ENCODE results near the gene GNLY. TPM values are rescaled to one million over a fixed set of nuclear protein-coding genes. Genes with fewer than 3 reads are reported as not detected.

Gene GNLY
- polyA plus RNA-seq, 1 of the 3 experiments (the other 2 are of a cell fraction) = not detected

DNA sequence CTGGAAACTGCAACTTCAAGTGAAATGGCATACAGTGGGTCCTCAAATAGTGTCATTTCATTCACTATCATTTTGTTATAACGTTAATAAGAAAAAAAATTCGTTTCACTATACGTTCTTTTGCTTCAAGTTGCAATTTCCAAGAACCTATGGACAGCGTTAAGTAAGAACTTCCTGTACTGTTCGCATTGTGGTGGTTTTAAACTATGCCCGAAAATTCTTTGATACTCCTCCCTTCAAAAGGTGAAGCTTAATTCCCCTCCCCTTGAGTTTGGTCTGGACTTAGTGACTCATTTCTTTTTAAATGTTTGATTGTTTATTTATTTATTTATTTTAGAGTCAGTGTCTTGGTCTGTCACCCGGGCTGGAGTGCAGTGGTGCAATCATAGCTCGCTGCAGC is 20.7 kb downstream of the GNLY start:
- H3K36me3 ChIP-seq (replicated peaks in 1 of 2; ENCODE audit: control insufficient read depth in 1 of 2, insufficient read depth in 2 of 2, low read length in 1 of 2) = no peaks in the 10 kb centered on the region
- H3K9ac ChIP-seq = no peak overlapping the region
- peaks cover 9% of the 10 kb centered on the region for H3F3A ChIP-seq (replicated peaks; ENCODE audit: insufficient read depth)
- DNase-seq = no peak
- H2AFZ ChIP-seq (ENCODE audit: low read depth) = no peak overlapping the region
- H3K4me2 ChIP-seq = no peak overlapping the region
- H3K79me2 ChIP-seq (ENCODE audit: insufficient read depth) = no peaks in the 10 kb centered on the region
- no peak overlapping the region for H3K4me3 ChIP-seq (ENCODE audit: low read depth in 2 of 2, low read length in 1 of 2)
- peaks cover 12 to 30% of the 10 kb centered on the region in 2 experiments; a peak in 3 of 4 replicates for H3K4me1 ChIP-seq (ENCODE audit: control insufficient read depth in 1 of 2, insufficient read depth in 2 of 2, low read depth in 1 of 2, low read length in 1 of 2)
- TF ChIP-seq EZH2phosphoT487 (IDR thresholded peaks at IDR 0.05; ENCODE audit: borderline replicate concordance, low read depth) = no peak
- no peak for TF ChIP-seq GABPA (IDR thresholded peaks at IDR 0.05; ENCODE audit: low read depth)
- TF ChIP-seq, protein P1, sequence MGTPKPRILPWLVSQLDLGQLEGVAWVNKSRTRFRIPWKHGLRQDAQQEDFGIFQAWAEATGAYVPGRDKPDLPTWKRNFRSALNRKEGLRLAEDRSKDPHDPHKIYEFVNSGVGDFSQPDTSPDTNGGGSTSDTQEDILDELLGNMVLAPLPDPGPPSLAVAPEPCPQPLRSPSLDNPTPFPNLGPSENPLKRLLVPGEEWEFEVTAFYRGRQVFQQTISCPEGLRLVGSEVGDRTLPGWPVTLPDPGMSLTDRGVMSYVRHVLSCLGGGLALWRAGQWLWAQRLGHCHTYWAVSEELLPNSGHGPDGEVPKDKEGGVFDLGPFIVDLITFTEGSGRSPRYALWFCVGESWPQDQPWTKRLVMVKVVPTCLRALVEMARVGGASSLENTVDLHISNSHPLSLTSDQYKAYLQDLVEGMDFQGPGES (IDR thresholded peaks at IDR 0.05; ENCODE audit: low read depth, low read length) = no peak
- TF ChIP-seq, protein P2, sequence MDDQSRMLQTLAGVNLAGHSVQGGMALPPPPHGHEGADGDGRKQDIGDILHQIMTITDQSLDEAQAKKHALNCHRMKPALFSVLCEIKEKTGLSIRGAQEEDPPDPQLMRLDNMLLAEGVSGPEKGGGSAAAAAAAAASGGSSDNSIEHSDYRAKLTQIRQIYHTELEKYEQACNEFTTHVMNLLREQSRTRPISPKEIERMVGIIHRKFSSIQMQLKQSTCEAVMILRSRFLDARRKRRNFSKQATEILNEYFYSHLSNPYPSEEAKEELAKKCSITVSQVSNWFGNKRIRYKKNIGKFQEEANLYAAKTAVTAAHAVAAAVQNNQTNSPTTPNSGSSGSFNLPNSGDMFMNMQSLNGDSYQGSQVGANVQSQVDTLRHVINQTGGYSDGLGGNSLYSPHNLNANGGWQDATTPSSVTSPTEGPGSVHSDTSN (IDR thresholded peaks at IDR 0.05) = no peak
- TF ChIP-seq CHD2 (IDR thresholded peaks at IDR 0.05; ENCODE audit: low read length, partially characterized antibody) = no peak
- TF ChIP-seq, protein P3, sequence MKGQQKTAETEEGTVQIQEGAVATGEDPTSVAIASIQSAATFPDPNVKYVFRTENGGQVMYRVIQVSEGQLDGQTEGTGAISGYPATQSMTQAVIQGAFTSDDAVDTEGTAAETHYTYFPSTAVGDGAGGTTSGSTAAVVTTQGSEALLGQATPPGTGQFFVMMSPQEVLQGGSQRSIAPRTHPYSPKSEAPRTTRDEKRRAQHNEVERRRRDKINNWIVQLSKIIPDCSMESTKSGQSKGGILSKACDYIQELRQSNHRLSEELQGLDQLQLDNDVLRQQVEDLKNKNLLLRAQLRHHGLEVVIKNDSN (IDR thresholded peaks at IDR 0.05; ENCODE audit: borderline replicate concordance, low read depth) = no peak
- TF ChIP-seq TAF1 (IDR thresholded peaks at IDR 0.05; ENCODE audit: borderline replicate concordance, low read depth, low read length) = no peak
- TF ChIP-seq, protein P4, sequence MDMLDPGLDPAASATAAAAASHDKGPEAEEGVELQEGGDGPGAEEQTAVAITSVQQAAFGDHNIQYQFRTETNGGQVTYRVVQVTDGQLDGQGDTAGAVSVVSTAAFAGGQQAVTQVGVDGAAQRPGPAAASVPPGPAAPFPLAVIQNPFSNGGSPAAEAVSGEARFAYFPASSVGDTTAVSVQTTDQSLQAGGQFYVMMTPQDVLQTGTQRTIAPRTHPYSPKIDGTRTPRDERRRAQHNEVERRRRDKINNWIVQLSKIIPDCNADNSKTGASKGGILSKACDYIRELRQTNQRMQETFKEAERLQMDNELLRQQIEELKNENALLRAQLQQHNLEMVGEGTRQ (IDR thresholded peaks at IDR 0.05; ENCODE audit: borderline replicate concordance, low read depth, low read length) = no peak
- no peak for TF ChIP-seq RXRA (IDR thresholded peaks at IDR 0.05; ENCODE audit: borderline replicate concordance, low read depth)
- TF ChIP-seq NRF1 (IDR thresholded peaks at IDR 0.05; ENCODE audit: low read depth, low read length) = no peak
- TF ChIP-seq, protein P5, sequence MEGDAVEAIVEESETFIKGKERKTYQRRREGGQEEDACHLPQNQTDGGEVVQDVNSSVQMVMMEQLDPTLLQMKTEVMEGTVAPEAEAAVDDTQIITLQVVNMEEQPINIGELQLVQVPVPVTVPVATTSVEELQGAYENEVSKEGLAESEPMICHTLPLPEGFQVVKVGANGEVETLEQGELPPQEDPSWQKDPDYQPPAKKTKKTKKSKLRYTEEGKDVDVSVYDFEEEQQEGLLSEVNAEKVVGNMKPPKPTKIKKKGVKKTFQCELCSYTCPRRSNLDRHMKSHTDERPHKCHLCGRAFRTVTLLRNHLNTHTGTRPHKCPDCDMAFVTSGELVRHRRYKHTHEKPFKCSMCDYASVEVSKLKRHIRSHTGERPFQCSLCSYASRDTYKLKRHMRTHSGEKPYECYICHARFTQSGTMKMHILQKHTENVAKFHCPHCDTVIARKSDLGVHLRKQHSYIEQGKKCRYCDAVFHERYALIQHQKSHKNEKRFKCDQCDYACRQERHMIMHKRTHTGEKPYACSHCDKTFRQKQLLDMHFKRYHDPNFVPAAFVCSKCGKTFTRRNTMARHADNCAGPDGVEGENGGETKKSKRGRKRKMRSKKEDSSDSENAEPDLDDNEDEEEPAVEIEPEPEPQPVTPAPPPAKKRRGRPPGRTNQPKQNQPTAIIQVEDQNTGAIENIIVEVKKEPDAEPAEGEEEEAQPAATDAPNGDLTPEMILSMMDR (IDR thresholded peaks at IDR 0.05) = no peak
- no peak for TF ChIP-seq RFX5 (IDR thresholded peaks at IDR 0.05; ENCODE audit: low read length)
- TF ChIP-seq, protein P6, sequence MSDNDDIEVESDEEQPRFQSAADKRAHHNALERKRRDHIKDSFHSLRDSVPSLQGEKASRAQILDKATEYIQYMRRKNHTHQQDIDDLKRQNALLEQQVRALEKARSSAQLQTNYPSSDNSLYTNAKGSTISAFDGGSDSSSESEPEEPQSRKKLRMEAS (IDR thresholded peaks at IDR 0.05; ENCODE audit: low read depth) = no peak
- TF ChIP-seq FOXJ3 (CRISPR knock-in tag; IDR thresholded peaks at IDR 0.05) = no peak
- no peak overlapping the region for H3K27ac ChIP-seq (ENCODE audit: low read depth in 2 of 2, low read length in 1 of 2)
- 84% methylated on average over 8 of the region's 8 CpGs for WGBS (ENCODE audit: low lambda C conversion rate)
- no peaks in the 10 kb centered on the region for H3K9me3 ChIP-seq
- POLR2A ChIA-PET = no interaction called here
- CTCF ChIA-PET = interaction anchor here (1.6 to 8.6 kb wide), 4 partner anchors 8 to 100 kb away, joined by 4 to 101 read pairs (median 37); no protein-coding TSS in a partner anchor
- H3K9me2 ChIP-seq = no peaks in the 10 kb centered on the region
- H4K20me1 ChIP-seq (ENCODE audit: insufficient read depth) = no peaks in the 10 kb centered on the region
- H3K27me3 ChIP-seq (ENCODE audit: insufficient read depth) = no peaks in the 10 kb centered on the region
